Glutamatergic neuron (in vitro differentiated cells): ENCODE measurements around the gene TM2D3. TPM values are rescaled to one million over a fixed set of nuclear protein-coding genes. Genes with fewer than 3 reads are reported as not detected.

Experiments used
- DNase-seq: peaks from one replicate; pipeline ENCODE4 v3.0.0; 2022
- H3K27ac Mint-ChIP-seq: one replicate; pipeline ENCODE4 v1.8.0; 2020; ENCODE audit warnings: mild to moderate bottlenecking, mixed read lengths, inconsistent platforms; ENCODE audit not compliant: unreplicated experiment
- H3K27me3 Mint-ChIP-seq: one replicate; pipeline ENCODE4 v1.8.0; 2020; ENCODE audit warnings: mild to moderate bottlenecking, moderate library complexity, mixed read lengths, inconsistent platforms; ENCODE audit not compliant: unreplicated experiment
- H3K36me3 Mint-ChIP-seq: one replicate; pipeline ENCODE4 v1.8.0; 2020; ENCODE audit warnings: mild to moderate bottlenecking, mixed read lengths, inconsistent platforms; ENCODE audit not compliant: unreplicated experiment
- H3K4me1 Mint-ChIP-seq: one replicate; pipeline ENCODE4 v1.8.0; 2020; ENCODE audit warnings: mild to moderate bottlenecking, low read depth, mixed read lengths, inconsistent platforms; ENCODE audit not compliant: unreplicated experiment
- H3K4me3 Mint-ChIP-seq: one replicate; pipeline ENCODE4 v1.8.0; 2020; ENCODE audit warnings: mild to moderate bottlenecking, mixed read lengths, inconsistent platforms; ENCODE audit not compliant: unreplicated experiment
- H3K9me3 Mint-ChIP-seq: one replicate; pipeline ENCODE4 v1.8.0; 2020; ENCODE audit warnings: mild to moderate bottlenecking, moderate library complexity, mixed read lengths, inconsistent platforms; ENCODE audit not compliant: unreplicated experiment
- CTCF ChIP-seq: fragments of 200-600 bp; sonication (generic); IDR thresholded peaks from one replicate; pipeline ENCODE4 v1.5.0; 2021; ENCODE audit not compliant: partially characterized antibody, unreplicated experiment
- total RNA-seq: library from RNA; stranded (reverse); fragmentation: NEBNext Ultra II Directional; extraction: Animal tissue kit (Norgen Biotek cat#: 25700); gene quantifications from one replicate; pipeline ENCODE4 v1.2.1, GENCODE V29; 2021; ENCODE audit not compliant: unreplicated experiment

The TM2D3 gene
- total RNA-seq, 1 donor from 2014 or later = 58.6 TPM

GRCh38 chr15:101646672-101647071 is 5.5 kb downstream of the TM2D3 start:
- Mint-ChIP-seq H3K4me1 (peaks cover 18% of the 10 kb centered on the region), H3K27ac (no peak overlapping the region), H3K9me3 (peaks cover 6% of the 10 kb centered on the region), H3K27me3 (no peaks in the 10 kb centered on the region), H3K4me3 (no peak overlapping the region), H3K36me3 (no peaks in the 10 kb centered on the region)
- no peak for DNase-seq
- no peak for TF ChIP-seq CTCF

GRCh38 chr15:101642361-101642760 is 9.8 kb downstream of the TM2D3 start:
- Mint-ChIP-seq H3K27ac (peak overlapping the region; percentile 76), H3K27me3 (no peaks in the 10 kb centered on the region), H3K36me3 (no peaks in the 10 kb centered on the region), H3K4me3 (peak overlapping the region; percentile 55), H3K9me3 (no peaks in the 10 kb centered on the region), H3K4me1 (peaks cover 14% of the 10 kb centered on the region)
- no peak for TF ChIP-seq CTCF
- peak; percentile 19 for DNase-seq

- DNase-seq = no peak
- Mint-ChIP-seq H3K27ac (peak overlapping the region; percentile 76), H3K36me3 (no peaks in the 10 kb centered on the region), H3K9me3 (no peaks in the 10 kb centered on the region), H3K4me3 (peak overlapping the region; percentile 55), H3K27me3 (no peaks in the 10 kb centered on the region), H3K4me1 (peaks cover 14% of the 10 kb centered on the region)
- no peak for TF ChIP-seq CTCF
Observed at GRCh38 chr15:101641894-101642293, 10.3 kb downstream of the TM2D3 start.

GRCh38 chr15:101641129-101641764 is 10.9 kb downstream of the TM2D3 start:
- Mint-ChIP-seq H3K4me1 (peaks cover 14% of the 10 kb centered on the region), H3K9me3 (no peaks in the 10 kb centered on the region), H3K4me3 (no peak overlapping the region), H3K27ac (no peak overlapping the region), H3K36me3 (no peaks in the 10 kb centered on the region), H3K27me3 (no peaks in the 10 kb centered on the region)
- peak; percentile 79 for DNase-seq
- TF ChIP-seq CTCF = peak; percentile 97

GRCh38 chr15:101639667-101640066 is 12.5 kb downstream of the TM2D3 start:
- DNase-seq = no peak
- Mint-ChIP-seq H3K27ac (no peak overlapping the region), H3K27me3 (no peaks in the 10 kb centered on the region), H3K36me3 (no peaks in the 10 kb centered on the region), H3K4me3 (no peak overlapping the region), H3K9me3 (no peaks in the 10 kb centered on the region), H3K4me1 (peaks cover 14% of the 10 kb centered on the region)
- no peak for TF ChIP-seq CTCF
